ENCODE measurements around the gene SLC37A1. TPM values are rescaled to one million over a fixed set of nuclear protein-coding genes. Genes with fewer than 3 reads are reported as not detected.

SLC37A1 gene
- total and polyA plus RNA-seq, 4 donors = 2.0 to 7.2 (median 4.3) TPM

DNA sequence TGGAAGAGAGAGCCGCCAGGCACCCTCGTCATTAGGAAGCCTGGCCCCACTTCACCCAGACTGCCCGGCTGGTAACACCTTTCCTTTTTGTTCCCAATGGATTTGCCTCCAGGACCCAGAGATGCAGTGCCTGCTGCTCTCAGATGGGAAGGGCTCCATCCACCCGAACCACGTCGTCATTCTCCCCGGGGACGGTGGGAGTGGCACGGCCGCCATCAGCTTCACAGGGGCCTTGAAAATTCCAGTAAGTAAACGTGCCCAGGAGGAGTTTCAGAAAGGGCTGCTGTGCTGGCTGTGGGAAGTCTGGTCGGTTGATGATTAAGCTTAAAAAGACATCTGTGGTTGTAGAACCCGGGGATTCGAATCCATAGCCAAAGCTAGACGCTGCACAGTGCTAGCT is 45.2 kb downstream of the SLC37A1 start:
- Histone ChIP-seq H3K4me1 (ENCODE audit: control insufficient read depth in 4 of 4, insufficient read depth in 4 of 4, low read length in 3 of 4) (peaks cover 3 to 12% (median 9%) of the 10 kb centered on the region in 4 donors), H3K27ac (ENCODE audit: low read depth in 1 of 2, low read length in 2 of 2) (no peak overlapping the region), H3K9ac (ENCODE audit: low read depth in 1 of 2, low read length in 2 of 2) (no peak overlapping the region), H3K4me3 (ENCODE audit: low read depth in 1 of 3, low read length in 3 of 3) (no peak overlapping the region), H3K36me3 (ENCODE audit: control insufficient read depth in 4 of 4, insufficient read depth in 3 of 4, low read depth in 1 of 4, low read length in 3 of 4) (peaks cover 4 to 14% (median 7%) of the 10 kb centered on the region in 4 donors), H3K9me3 (ENCODE audit: control insufficient read depth in 4 of 4, low read length in 3 of 4) (no peaks in the 10 kb centered on the region), H3K27me3 (ENCODE audit: control insufficient read depth in 4 of 4, insufficient read depth in 4 of 4, low read length in 3 of 4) (no peaks in the 10 kb centered on the region)
- 94% methylated on average over 15 of the region's 15 CpGs for WGBS
- TF ChIP-seq, protein P1, sequence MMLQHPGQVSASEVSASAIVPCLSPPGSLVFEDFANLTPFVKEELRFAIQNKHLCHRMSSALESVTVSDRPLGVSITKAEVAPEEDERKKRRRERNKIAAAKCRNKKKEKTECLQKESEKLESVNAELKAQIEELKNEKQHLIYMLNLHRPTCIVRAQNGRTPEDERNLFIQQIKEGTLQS (IDR thresholded peaks at IDR 0.05) = no peak
- no peak for TF ChIP-seq FOXA1 (IDR thresholded peaks at IDR 0.05)
- no peak for TF ChIP-seq TAF1 (conservative IDR thresholded peaks at IDR 0.05)
- TF ChIP-seq HNF4A (conservative IDR thresholded peaks at IDR 0.05) = no peak
- TF ChIP-seq, protein P2, sequence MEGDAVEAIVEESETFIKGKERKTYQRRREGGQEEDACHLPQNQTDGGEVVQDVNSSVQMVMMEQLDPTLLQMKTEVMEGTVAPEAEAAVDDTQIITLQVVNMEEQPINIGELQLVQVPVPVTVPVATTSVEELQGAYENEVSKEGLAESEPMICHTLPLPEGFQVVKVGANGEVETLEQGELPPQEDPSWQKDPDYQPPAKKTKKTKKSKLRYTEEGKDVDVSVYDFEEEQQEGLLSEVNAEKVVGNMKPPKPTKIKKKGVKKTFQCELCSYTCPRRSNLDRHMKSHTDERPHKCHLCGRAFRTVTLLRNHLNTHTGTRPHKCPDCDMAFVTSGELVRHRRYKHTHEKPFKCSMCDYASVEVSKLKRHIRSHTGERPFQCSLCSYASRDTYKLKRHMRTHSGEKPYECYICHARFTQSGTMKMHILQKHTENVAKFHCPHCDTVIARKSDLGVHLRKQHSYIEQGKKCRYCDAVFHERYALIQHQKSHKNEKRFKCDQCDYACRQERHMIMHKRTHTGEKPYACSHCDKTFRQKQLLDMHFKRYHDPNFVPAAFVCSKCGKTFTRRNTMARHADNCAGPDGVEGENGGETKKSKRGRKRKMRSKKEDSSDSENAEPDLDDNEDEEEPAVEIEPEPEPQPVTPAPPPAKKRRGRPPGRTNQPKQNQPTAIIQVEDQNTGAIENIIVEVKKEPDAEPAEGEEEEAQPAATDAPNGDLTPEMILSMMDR (IDR thresholded peaks at IDR 0.05; ENCODE audit: low read depth, low read length, missing input control) = no peak
- TF ChIP-seq JUND (IDR thresholded peaks at IDR 0.05) = no peak
- TF ChIP-seq RAD21 (IDR thresholded peaks at IDR 0.05) = no peak
- TF ChIP-seq NR2F2 (IDR thresholded peaks at IDR 0.05) = no peak
- TF ChIP-seq FOXA2 (IDR thresholded peaks at IDR 0.05) = no peak
- TF ChIP-seq, protein P3, sequence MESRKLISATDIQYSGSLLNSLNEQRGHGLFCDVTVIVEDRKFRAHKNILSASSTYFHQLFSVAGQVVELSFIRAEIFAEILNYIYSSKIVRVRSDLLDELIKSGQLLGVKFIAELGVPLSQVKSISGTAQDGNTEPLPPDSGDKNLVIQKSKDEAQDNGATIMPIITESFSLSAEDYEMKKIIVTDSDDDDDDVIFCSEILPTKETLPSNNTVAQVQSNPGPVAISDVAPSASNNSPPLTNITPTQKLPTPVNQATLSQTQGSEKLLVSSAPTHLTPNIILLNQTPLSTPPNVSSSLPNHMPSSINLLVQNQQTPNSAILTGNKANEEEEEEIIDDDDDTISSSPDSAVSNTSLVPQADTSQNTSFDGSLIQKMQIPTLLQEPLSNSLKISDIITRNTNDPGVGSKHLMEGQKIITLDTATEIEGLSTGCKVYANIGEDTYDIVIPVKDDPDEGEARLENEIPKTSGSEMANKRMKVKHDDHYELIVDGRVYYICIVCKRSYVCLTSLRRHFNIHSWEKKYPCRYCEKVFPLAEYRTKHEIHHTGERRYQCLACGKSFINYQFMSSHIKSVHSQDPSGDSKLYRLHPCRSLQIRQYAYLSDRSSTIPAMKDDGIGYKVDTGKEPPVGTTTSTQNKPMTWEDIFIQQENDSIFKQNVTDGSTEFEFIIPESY (IDR thresholded peaks at IDR 0.05) = no peak
- no peak for TF ChIP-seq GABPA (IDR thresholded peaks at IDR 0.05 in 1 of 2, conservative IDR thresholded peaks at IDR 0.05 in 1 of 2)
- no peak for TF ChIP-seq RXRA (IDR thresholded peaks at IDR 0.05)
- no peak for TF ChIP-seq EGR1 (IDR thresholded peaks at IDR 0.05; ENCODE audit: low read depth in 2 of 2)
- TF ChIP-seq, protein P4, sequence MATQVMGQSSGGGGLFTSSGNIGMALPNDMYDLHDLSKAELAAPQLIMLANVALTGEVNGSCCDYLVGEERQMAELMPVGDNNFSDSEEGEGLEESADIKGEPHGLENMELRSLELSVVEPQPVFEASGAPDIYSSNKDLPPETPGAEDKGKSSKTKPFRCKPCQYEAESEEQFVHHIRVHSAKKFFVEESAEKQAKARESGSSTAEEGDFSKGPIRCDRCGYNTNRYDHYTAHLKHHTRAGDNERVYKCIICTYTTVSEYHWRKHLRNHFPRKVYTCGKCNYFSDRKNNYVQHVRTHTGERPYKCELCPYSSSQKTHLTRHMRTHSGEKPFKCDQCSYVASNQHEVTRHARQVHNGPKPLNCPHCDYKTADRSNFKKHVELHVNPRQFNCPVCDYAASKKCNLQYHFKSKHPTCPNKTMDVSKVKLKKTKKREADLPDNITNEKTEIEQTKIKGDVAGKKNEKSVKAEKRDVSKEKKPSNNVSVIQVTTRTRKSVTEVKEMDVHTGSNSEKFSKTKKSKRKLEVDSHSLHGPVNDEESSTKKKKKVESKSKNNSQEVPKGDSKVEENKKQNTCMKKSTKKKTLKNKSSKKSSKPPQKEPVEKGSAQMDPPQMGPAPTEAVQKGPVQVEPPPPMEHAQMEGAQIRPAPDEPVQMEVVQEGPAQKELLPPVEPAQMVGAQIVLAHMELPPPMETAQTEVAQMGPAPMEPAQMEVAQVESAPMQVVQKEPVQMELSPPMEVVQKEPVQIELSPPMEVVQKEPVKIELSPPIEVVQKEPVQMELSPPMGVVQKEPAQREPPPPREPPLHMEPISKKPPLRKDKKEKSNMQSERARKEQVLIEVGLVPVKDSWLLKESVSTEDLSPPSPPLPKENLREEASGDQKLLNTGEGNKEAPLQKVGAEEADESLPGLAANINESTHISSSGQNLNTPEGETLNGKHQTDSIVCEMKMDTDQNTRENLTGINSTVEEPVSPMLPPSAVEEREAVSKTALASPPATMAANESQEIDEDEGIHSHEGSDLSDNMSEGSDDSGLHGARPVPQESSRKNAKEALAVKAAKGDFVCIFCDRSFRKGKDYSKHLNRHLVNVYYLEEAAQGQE (IDR thresholded peaks at IDR 0.05) = no peak
- TF ChIP-seq YY1 (IDR thresholded peaks at IDR 0.05) = no peak
- no peak for TF ChIP-seq SP1 (IDR thresholded peaks at IDR 0.05)
- no peak for TF ChIP-seq HNF4G (IDR thresholded peaks at IDR 0.05)
- TF ChIP-seq, protein P5, sequence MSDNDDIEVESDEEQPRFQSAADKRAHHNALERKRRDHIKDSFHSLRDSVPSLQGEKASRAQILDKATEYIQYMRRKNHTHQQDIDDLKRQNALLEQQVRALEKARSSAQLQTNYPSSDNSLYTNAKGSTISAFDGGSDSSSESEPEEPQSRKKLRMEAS (IDR thresholded peaks at IDR 0.05) = no peak
- DNase-seq (ENCODE audit: low spot score) = no peak

Measured in liver (tissue), 9 donors.